Right lobe of liver (tissue), 6 donors: ENCODE data around the gene COL7A1. TPM values are rescaled to one million over a fixed set of nuclear protein-coding genes. Genes with fewer than 3 reads are reported as not detected.

Source experiments
- ATAC-seq, 4 donors: fragments of 200-7000 bp; cut with Tn5 transposase; one replicate each; pipeline ENCODE4 v1.9.1; 2020; ENCODE audit warnings: mild to moderate bottlenecking in 4 of 4, moderate library complexity in 4 of 4
- DNase-seq, 3 donors: peaks; one replicate each; pipeline ENCODE4 v3.0.0-alpha.2; 2020
- H3K27ac ChIP-seq, 3 donors: fragments of 200-600 bp; one replicate each; pipeline ENCODE4 v1.8.0; 2022
- H3K27me3 ChIP-seq, 2 donors: fragments of 200-600 bp; one replicate each; pipeline ENCODE4 v1.8.0; 2022
- H3K36me3 ChIP-seq, 4 donors: fragments of 200-600 bp; sonication (generic) in 1 of 4; one replicate each; pipeline versions ENCODE4 v1.5.1 to v1.8.0; 2017 to 2022; ENCODE audit warnings: control low read depth in 1 of 4
- H3K4me1 ChIP-seq, 4 donors: fragments of 200-600 bp; sonication (generic) in 1 of 4; one replicate each; pipeline versions ENCODE4 v1.5.1 to v1.8.0; 2017 to 2022; ENCODE audit warnings: control low read depth in 1 of 4
- H3K4me3 ChIP-seq, 3 donors: fragments of 200-600 bp; one replicate each; pipeline ENCODE4 v1.8.0; 2022
- H3K9me3 ChIP-seq, 4 donors: fragments of 200-600 bp; sonication (generic) in 1 of 4; one replicate each; pipeline versions ENCODE4 v1.5.1 to v1.8.0; 2017 to 2022; ENCODE audit warnings: control low read depth in 1 of 4
- POLR2A ChIP-seq: fragments of 450-650 bp; IDR thresholded peaks from one replicate; pipeline ENCODE4 v1.6.1; 2017; ENCODE audit warnings: antibody characterized with exemption, mild to moderate bottlenecking
- WGBS: methylation state at CpG from one replicate; pipeline ENCODE4 v1.1.6; 2018; ENCODE audit warnings: low coverage, low lambda C conversion rate; ENCODE audit not compliant: insufficient coverage; ENCODE audit errors: missing lambda C conversion rate; 5-methylcytosine and 5-hydroxymethylcytosine counted together
- intact Hi-C, 2 donors: fragments of 100-400 bp; cut with DNase I; formaldehyde crosslinking; loops; one replicate each; pipeline versions ENCODE4 v1.11.2 to v1.14.1; 2022
- total RNA-seq, 6 experiments: library from RNA; depleted of rRNA in 2 of 6; stranded (reverse); fragments of >200 nt in 2 of 6; fragmentation: NEBNext Ultra II Directional in 3 of 6; extraction: Animal tissue kit (Norgen Biotek cat#: 25700) in 3 of 6; gene quantifications; one replicate each; pipeline versions ENCODE4 v1.1.0 to v1.2.4, GENCODE V29; 2016 to 2023
- TF ChIP-seq, protein P1 (sequence below), 4 donors: fragments of 200-600 bp in 3 of 4; fragments of 450-650 bp in 1 of 4; IDR thresholded peaks; one replicate each; pipeline versions ENCODE4 v1.5.1 to v1.8.0; 2016 to 2022; ENCODE audit warnings: antibody characterized with exemption in 4 of 4, mild to moderate bottlenecking in 2 of 4
- donor health status: DM: no; HTN: yes; CAD: no.
- donor health status: DM: no; HTN: no; CAD: no.
- donor health status: DM: no; HTN: no; CAD: no.
- donor health status: DM: no; HTN: yes; CAD: no.
- donor health status: DM: no; HTN: yes; CAD: no.

COL7A1 gene
- total RNA-seq, 6 experiments from 2014 or later = 0.31 to 1.7 (median 1.1) TPM

DNA sequence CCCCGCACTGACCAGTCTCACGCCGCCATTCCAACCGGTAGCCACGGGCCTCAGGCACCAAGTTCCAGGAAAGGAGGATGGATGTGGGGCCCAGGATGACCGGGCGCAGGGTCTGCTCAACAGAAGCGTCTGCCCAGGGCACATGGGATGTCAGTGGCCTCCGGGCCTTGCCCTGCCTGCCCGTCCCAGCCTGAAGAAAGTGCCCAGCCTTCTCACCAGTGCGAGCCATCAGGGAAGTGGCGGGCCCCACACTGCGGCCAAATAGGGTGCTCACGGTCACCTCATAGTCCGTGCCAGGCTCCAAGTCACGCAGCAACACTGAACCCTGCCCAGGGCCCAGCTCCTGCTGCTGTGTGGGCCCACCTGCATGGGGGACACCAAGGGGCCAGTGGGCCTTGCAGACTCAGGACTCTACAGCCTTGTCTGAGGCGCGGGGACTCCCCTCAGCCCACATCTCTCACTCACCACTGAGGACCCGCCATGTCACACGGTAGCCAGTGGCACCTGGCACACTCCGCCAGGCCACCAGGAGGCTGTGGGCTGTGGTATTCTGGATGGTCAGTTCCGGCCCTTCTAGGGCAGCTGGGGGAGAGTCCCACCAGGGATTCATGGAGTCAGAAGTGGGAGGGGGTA, 3.1 kb downstream of the COL7A1 start:
- WGBS = 88% methylated on average over 5 of the region's 22 CpGs
- ATAC-seq = no peak
- H3K27me3 ChIP-seq = no peaks in the 10 kb centered on the region

DNA sequence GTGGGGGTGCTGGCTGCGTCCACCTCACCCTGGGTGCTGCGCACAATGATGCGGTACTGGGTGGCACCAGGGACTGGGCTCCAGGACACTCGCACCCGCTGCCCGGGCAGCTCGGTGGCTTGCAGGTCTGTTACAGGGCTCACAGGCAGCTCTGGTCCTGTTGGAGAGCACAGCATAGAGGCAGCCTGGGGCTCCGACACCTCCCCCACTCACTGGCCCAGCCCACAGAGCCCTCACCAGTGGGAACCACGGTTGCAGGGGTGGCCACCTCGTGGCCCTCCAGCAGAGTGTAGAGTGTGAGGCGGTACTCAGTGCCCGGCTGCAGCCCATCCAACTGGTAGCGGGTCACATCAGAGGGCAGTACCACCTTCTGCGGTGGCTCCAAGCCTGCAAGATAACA, 3.7 kb downstream of the COL7A1 start:
- Histone ChIP-seq H3K36me3 (no peaks in the 10 kb centered on the region), H3K27me3 (no peaks in the 10 kb centered on the region), H3K4me3 (no peak overlapping the region), H3K9me3 (no peaks in the 10 kb centered on the region), H3K27ac (no peak overlapping the region), H3K4me1 (no peaks in the 10 kb centered on the region)
- no CpG with 5 or more reads among the region's 14 CpGs for WGBS
- ATAC-seq (no peak), DNase-seq (no peak)
- TF ChIP-seq, protein P1, sequence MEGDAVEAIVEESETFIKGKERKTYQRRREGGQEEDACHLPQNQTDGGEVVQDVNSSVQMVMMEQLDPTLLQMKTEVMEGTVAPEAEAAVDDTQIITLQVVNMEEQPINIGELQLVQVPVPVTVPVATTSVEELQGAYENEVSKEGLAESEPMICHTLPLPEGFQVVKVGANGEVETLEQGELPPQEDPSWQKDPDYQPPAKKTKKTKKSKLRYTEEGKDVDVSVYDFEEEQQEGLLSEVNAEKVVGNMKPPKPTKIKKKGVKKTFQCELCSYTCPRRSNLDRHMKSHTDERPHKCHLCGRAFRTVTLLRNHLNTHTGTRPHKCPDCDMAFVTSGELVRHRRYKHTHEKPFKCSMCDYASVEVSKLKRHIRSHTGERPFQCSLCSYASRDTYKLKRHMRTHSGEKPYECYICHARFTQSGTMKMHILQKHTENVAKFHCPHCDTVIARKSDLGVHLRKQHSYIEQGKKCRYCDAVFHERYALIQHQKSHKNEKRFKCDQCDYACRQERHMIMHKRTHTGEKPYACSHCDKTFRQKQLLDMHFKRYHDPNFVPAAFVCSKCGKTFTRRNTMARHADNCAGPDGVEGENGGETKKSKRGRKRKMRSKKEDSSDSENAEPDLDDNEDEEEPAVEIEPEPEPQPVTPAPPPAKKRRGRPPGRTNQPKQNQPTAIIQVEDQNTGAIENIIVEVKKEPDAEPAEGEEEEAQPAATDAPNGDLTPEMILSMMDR (IDR thresholded peaks at IDR 0.05) = no peak
- no peak for TF ChIP-seq POLR2A
- intact Hi-C loops = no loop called here

More for the DNA sequence above, 3.1 kb downstream of the COL7A1 start:
- no peaks in the 10 kb centered on the region for H3K36me3 ChIP-seq
- no peaks in the 10 kb centered on the region for H3K9me3 ChIP-seq
- no peaks in the 10 kb centered on the region for H3K4me1 ChIP-seq
- intact Hi-C loops = no loop called here
- H3K4me3 ChIP-seq = no peak overlapping the region
- TF ChIP-seq POLR2A = no peak
- TF ChIP-seq, protein P1 (IDR thresholded peaks at IDR 0.05) = no peak
- DNase-seq = no peak
- H3K27ac ChIP-seq = no peak overlapping the region

DNA sequence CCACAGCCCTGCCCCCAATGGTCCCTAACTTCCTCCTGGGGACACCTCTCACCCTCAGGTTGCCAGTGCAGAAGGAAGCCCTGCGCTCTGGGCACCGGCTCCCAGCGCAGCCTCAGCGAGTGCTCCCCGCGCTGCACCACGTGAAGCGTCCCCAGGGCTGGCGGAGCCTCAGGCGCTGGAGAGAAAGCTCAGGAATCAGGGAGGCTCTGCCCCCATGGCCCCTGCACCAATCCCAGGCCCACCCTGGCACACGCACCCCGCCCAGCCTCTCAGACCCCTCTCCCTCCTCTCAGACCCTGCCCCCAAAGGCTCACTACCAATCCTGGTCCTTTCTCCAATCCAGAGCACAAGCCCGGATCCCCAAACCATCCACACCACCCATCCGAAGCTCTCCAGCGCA, 6.9 kb downstream of the COL7A1 start:
- WGBS = 83% methylated on average over 12 of the region's 15 CpGs
- TF ChIP-seq POLR2A = no peak
- TF ChIP-seq, protein P1 (IDR thresholded peaks at IDR 0.05) = no peak
- H3K9me3 ChIP-seq = no peaks in the 10 kb centered on the region
- ATAC-seq (no peak), DNase-seq (no peak)
- intact Hi-C loops = loop anchor here in 1 of 2 donors (10.0 kb wide), 1 partner anchor 977 kb away; no protein-coding TSS in a partner anchor
- H3K27ac ChIP-seq = no peak overlapping the region
- no peak overlapping the region for H3K4me3 ChIP-seq
- H3K27me3 ChIP-seq = no peaks in the 10 kb centered on the region
- H3K36me3 ChIP-seq = no peaks in the 10 kb centered on the region
- H3K4me1 ChIP-seq = no peaks in the 10 kb centered on the region

DNA sequence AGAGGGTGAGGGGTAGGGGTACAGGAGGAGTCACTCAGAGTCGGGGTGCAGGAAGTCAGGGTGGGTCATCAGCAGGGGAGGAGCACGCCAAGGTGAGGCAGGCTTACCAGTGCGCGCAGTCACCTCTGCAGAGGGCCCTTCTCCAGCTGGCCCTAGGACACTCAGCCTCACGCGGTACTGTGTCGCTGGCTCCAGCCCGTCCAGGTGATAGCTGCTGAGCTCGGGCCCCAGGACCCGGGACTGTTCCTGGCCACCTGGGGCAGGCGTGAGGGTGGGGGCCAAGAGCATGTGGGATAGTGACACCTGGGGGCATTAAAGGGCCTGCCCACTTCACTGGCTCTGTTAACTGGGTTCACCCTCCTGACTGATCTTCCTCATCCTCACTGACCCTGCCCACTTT, 7.4 kb downstream of the COL7A1 start:
- TF ChIP-seq, protein P1 (IDR thresholded peaks at IDR 0.05) = no peak
- TF ChIP-seq POLR2A = no peak

More for the DNA sequence above, 7.4 kb downstream of the COL7A1 start:
- no peaks in the 10 kb centered on the region for H3K4me1 ChIP-seq
- H3K4me3 ChIP-seq = no peak overlapping the region
- no peaks in the 10 kb centered on the region for H3K36me3 ChIP-seq
- H3K27me3 ChIP-seq = no peaks in the 10 kb centered on the region
- WGBS = 50% methylated on average over 1 of the region's 11 CpGs
- H3K27ac ChIP-seq = no peak overlapping the region
- intact Hi-C loops = loop anchor here in 1 of 2 donors (10.0 kb wide), 1 partner anchor 977 kb away; no protein-coding TSS in a partner anchor
- H3K9me3 ChIP-seq = no peaks in the 10 kb centered on the region
- DNase-seq (no peak), ATAC-seq (no peak)
